HepG2 (cell line): Measurements from ENCODE around the gene HOXC11. TPM values are rescaled to one million over a fixed set of nuclear protein-coding genes. Genes with fewer than 3 reads are reported as not detected.

Source experiments
- BCL6 ChIP-seq: IDR thresholded peaks from 2 replicates; pipeline ENCODE4 v1.6.1; 2016; ENCODE audit warnings: missing genetic modification reagents, missing compliant biosample characterization
- ERF ChIP-seq: IDR thresholded peaks from 2 replicates; pipeline ENCODE4 v1.6.1; 2018; ENCODE audit warnings: missing biosample characterization, missing genetic modification reagents
- FOXA1 ChIP-seq, 2 experiments: fragments of 450-650 bp in 1 of 2; sonication (generic) in 1 of 2; formaldehyde crosslinking in 1 of 2; IDR thresholded peaks; 2 replicates each; pipeline versions ENCODE4 v1.4.0 to v1.6.1; 2016 to 2020; ENCODE audit warnings: missing genetic modification reagents in 1 of 2
- GABPA ChIP-seq, 2 experiments: IDR thresholded peaks; 2 replicates each; pipeline ENCODE4 v1.6.1; 2011 to 2016; ENCODE audit warnings: low read depth in 2 of 2, low read length in 1 of 2, missing biosample characterization in 1 of 2, missing genetic modification characterization in 1 of 2
- HES4 ChIP-seq: sonication (generic); formaldehyde crosslinking; IDR thresholded peaks from 2 replicates; pipeline ENCODE4 v1.9.0; 2021; ENCODE audit warnings: mild to moderate bottlenecking, missing genetic modification reagents, borderline replicate concordance
- MBNL3 ChIP-seq: fragments of 250-450 bp; sonication (Bioruptor Pico); conservative IDR thresholded peaks from 2 replicates; pipeline ENCODE4 v1.8.0; 2022; ENCODE audit warnings: mild to moderate bottlenecking, inconsistent platforms
- ZNF282 ChIP-seq: fragments of 450-650 bp; IDR thresholded peaks from 2 replicates; pipeline ENCODE4 v1.6.1; 2018; ENCODE audit not compliant: partially characterized antibody
- ZNF33A ChIP-seq: sonication (generic); formaldehyde crosslinking; IDR thresholded peaks from 2 replicates; pipeline ENCODE4 v1.5.1; 2020; ENCODE audit warnings: missing genetic modification reagents, mild to moderate bottlenecking, moderate library complexity, borderline replicate concordance
- ZNF510 ChIP-seq: sonication (generic); formaldehyde crosslinking; IDR thresholded peaks from 2 replicates; pipeline ENCODE4 v1.4.0; 2020; ENCODE audit warnings: low read depth, mild to moderate bottlenecking, missing genetic modification reagents
- ZSCAN29 ChIP-seq: sonication (generic); formaldehyde crosslinking; conservative IDR thresholded peaks from 2 replicates; pipeline ENCODE4 v1.4.0; 2020; ENCODE audit warnings: mild to moderate bottlenecking, missing genetic modification reagents
- polyA plus RNA-seq, 8 experiments: library from polyadenylated mRNA; depleted of rRNA in 3 of 8; stranded (reverse) in 7 of 8; unstranded in 1 of 8; fragments of >200 nt; fragmentation: Illumina TruSeq in 4 of 8; extraction: Trizol in 4 of 8; gene quantifications; 2 replicates each; pipeline versions ENCODE4 v1.2.1 to v1.2.3, GENCODE V29; 2011 to 2016; ENCODE audit warnings: low read depth in 4 of 8, missing spikeins in 1 of 8, mixed read lengths in 1 of 8; ENCODE audit not compliant: insufficient read depth in 1 of 8
- total RNA-seq, 5 experiments: library from RNA; depleted of rRNA; stranded (reverse); fragments of >200 nt; fragmentation: Illumina TruSeq; extraction: Trizol; gene quantifications; 2 replicates each; pipeline ENCODE4 v1.2.3, GENCODE V29; 2016; ENCODE audit warnings: low read depth in 1 of 5
- TF ChIP-seq, protein P1 (sequence below): IDR thresholded peaks from 2 replicates; pipeline ENCODE4 v1.6.1; 2016; ENCODE audit warnings: mild to moderate bottlenecking
- TF ChIP-seq, protein P2 (sequence below): sonication (generic); formaldehyde crosslinking; IDR thresholded peaks from 2 replicates; pipeline ENCODE4 v1.4.0; 2020; ENCODE audit warnings: missing genetic modification reagents
- TF ChIP-seq, protein P3 (sequence below): sonication (generic); formaldehyde crosslinking; IDR thresholded peaks from 2 replicates; pipeline ENCODE4 v1.4.0; 2020; ENCODE audit warnings: missing genetic modification reagents, borderline replicate concordance
- TF ChIP-seq, protein P4 (sequence below): sonication (generic); formaldehyde crosslinking; IDR thresholded peaks from 2 replicates; pipeline ENCODE4 v1.5.0; 2020; ENCODE audit warnings: mild to moderate bottlenecking, missing genetic modification reagents, borderline replicate concordance

HOXC11 gene
- total and polyA plus RNA-seq, 2 of the 13 experiments (the other 11 are each of a cell fraction or from before 2014, with no cell fraction given) = not detected

DNA sequence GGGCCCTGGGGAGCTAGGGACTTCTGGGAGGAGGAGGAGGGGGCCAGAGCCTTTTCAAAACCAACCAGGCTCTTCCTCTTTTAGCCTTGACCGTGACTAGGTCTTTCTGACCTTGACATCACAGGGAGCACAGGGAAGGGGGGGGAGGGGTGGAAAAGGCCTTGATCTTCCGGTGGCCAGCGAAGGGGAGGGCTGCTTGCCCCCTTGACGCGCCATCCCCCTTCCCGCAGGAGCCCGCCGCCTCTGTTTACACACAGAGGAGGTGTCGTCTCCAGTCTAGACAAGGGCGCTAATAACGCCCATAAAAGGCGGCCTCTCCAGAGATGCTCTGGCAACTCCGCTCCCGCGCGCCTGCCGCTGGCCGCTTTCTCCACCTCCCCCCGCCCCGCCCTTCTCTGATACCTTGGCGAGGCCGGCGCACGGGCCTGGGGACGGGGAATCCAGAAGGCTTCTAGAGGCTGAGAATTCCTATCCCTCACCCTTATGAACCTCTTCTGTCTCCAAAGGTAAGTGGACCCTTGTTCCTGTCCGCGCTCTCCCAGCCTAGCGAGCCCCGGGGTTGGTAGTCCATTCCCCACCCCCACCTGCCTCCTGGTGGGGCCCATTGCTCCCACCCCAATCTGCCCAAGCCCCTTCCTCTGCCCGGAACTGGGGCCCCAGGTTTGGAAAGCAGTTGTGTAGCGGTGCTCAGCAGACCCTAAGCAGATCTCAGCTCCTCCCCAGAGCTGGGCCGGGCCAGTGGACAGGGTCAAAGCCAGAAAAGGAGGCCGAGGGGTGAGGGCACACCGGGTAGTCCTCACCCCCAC, 23.1 kb upstream of the HOXC11 start (continued):
- TF ChIP-seq, protein P1, sequence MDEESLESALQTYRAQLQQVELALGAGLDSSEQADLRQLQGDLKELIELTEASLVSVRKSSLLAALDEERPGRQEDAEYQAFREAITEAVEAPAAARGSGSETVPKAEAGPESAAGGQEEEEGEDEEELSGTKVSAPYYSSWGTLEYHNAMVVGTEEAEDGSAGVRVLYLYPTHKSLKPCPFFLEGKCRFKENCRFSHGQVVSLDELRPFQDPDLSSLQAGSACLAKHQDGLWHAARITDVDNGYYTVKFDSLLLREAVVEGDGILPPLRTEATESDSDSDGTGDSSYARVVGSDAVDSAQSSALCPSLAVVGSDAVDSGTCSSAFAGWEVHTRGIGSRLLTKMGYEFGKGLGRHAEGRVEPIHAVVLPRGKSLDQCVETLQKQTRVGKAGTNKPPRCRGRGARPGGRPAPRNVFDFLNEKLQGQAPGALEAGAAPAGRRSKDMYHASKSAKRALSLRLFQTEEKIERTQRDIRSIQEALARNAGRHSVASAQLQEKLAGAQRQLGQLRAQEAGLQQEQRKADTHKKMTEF (CRISPR knock-in tag) = no peak; the same call in 1 of the 2 replicates
- no peak for TF ChIP-seq FOXA1 (IDR thresholded peaks at IDR 0.05)
- peak; percentile 57 for TF ChIP-seq FOXA1 (CRISPR knock-in tag; IDR thresholded peaks at IDR 0.05)
- TF ChIP-seq ZSCAN29 (CRISPR knock-in tag) = no peak
- TF ChIP-seq MBNL3 (CRISPR knock-in tag) = no peak
- no peak for TF ChIP-seq GABPA (IDR thresholded peaks at IDR 0.05; ENCODE audit: low read depth, low read length)
- no peak for TF ChIP-seq GABPA (CRISPR knock-in tag; IDR thresholded peaks at IDR 0.05; ENCODE audit: low read depth)
- no peak for TF ChIP-seq HES4 (CRISPR knock-in tag)
- TF ChIP-seq BCL6 = peak; percentile 57; the same call in 1 of the 2 replicates
- TF ChIP-seq ZNF510 = no peak
- no peak for TF ChIP-seq ERF
- TF ChIP-seq, protein P2, sequence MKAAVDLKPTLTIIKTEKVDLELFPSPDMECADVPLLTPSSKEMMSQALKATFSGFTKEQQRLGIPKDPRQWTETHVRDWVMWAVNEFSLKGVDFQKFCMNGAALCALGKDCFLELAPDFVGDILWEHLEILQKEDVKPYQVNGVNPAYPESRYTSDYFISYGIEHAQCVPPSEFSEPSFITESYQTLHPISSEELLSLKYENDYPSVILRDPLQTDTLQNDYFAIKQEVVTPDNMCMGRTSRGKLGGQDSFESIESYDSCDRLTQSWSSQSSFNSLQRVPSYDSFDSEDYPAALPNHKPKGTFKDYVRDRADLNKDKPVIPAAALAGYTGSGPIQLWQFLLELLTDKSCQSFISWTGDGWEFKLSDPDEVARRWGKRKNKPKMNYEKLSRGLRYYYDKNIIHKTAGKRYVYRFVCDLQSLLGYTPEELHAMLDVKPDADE = no peak
- TF ChIP-seq, protein P3, sequence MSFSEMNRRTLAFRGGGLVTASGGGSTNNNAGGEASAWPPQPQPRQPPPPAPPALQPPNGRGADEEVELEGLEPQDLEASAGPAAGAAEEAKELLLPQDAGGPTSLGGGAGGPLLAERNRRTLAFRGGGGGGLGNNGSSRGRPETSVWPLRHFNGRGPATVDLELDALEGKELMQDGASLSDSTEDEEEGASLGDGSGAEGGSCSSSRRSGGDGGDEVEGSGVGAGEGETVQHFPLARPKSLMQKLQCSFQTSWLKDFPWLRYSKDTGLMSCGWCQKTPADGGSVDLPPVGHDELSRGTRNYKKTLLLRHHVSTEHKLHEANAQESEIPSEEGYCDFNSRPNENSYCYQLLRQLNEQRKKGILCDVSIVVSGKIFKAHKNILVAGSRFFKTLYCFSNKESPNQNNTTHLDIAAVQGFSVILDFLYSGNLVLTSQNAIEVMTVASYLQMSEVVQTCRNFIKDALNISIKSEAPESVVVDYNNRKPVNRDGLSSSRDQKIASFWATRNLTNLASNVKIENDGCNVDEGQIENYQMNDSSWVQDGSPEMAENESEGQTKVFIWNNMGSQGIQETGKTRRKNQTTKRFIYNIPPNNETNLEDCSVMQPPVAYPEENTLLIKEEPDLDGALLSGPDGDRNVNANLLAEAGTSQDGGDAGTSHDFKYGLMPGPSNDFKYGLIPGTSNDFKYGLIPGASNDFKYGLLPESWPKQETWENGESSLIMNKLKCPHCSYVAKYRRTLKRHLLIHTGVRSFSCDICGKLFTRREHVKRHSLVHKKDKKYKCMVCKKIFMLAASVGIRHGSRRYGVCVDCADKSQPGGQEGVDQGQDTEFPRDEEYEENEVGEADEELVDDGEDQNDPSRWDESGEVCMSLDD = no peak
- TF ChIP-seq ZNF282 = no peak
- no peak for TF ChIP-seq ZNF33A
- TF ChIP-seq, protein P4, sequence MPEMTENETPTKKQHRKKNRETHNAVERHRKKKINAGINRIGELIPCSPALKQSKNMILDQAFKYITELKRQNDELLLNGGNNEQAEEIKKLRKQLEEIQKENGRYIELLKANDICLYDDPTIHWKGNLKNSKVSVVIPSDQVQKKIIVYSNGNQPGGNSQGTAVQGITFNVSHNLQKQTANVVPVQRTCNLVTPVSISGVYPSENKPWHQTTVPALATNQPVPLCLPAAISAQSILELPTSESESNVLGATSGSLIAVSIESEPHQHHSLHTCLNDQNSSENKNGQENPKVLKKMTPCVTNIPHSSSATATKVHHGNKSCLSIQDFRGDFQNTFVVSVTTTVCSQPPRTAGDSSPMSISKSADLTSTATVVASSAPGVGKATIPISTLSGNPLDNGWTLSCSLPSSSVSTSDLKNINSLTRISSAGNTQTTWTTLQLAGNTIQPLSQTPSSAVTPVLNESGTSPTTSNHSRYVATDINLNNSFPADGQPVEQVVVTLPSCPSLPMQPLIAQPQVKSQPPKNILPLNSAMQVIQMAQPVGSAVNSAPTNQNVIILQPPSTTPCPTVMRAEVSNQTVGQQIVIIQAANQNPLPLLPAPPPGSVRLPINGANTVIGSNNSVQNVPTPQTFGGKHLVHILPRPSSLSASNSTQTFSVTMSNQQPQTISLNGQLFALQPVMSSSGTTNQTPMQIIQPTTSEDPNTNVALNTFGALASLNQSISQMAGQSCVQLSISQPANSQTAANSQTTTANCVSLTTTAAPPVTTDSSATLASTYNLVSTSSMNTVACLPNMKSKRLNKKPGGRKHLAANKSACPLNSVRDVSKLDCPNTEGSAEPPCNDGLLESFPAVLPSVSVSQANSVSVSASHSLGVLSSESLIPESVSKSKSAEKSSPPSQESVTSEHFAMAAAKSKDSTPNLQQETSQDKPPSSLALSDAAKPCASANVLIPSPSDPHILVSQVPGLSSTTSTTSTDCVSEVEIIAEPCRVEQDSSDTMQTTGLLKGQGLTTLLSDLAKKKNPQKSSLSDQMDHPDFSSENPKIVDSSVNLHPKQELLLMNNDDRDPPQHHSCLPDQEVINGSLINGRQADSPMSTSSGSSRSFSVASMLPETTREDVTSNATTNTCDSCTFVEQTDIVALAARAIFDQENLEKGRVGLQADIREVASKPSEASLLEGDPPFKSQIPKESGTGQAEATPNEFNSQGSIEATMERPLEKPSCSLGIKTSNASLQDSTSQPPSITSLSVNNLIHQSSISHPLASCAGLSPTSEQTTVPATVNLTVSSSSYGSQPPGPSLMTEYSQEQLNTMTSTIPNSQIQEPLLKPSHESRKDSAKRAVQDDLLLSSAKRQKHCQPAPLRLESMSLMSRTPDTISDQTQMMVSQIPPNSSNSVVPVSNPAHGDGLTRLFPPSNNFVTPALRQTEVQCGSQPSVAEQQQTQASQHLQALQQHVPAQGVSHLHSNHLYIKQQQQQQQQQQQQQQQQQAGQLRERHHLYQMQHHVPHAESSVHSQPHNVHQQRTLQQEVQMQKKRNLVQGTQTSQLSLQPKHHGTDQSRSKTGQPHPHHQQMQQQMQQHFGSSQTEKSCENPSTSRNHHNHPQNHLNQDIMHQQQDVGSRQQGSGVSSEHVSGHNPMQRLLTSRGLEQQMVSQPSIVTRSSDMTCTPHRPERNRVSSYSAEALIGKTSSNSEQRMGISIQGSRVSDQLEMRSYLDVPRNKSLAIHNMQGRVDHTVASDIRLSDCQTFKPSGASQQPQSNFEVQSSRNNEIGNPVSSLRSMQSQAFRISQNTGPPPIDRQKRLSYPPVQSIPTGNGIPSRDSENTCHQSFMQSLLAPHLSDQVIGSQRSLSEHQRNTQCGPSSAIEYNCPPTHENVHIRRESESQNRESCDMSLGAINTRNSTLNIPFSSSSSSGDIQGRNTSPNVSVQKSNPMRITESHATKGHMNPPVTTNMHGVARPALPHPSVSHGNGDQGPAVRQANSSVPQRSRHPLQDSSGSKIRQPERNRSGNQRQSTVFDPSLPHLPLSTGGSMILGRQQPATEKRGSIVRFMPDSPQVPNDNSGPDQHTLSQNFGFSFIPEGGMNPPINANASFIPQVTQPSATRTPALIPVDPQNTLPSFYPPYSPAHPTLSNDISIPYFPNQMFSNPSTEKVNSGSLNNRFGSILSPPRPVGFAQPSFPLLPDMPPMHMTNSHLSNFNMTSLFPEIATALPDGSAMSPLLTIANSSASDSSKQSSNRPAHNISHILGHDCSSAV (CRISPR knock-in tag) = no peak
